Measurements from ENCODE around the gene CEP152. TPM values are rescaled to one million over a fixed set of nuclear protein-coding genes. Genes with fewer than 3 reads are reported as not detected.

The CEP152 gene
- total and polyA plus RNA-seq, 2 of the 13 experiments (the other 11 are each of a cell fraction or from before 2014, with no cell fraction given), result 1.3 to 14.7 TPM

DNA sequence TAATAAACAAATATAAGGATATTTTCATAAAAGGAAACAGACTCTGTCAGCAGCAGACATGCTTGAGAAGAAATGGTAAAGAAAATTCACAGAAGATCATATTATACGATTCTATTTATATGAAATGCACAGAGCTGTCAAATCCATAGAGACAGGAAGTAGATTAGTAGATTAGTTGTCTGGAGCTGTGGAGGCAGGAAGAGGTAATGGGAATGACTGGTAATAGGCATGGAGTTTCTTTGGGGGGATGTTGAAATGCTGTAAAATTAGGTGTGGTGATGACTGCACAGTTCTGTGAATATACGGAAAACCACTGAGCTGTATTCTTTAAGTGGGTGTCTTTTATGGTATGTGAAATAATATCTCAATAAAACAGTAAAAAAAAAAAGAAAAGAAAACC is 35.3 kb downstream of the CEP152 start:
- ChIA-PET POLR2A (no interaction called here), CTCF (ENCODE audit: low intra/inter-chr PET ratio, low total read pairs) (no interaction called here)
- WGBS (ENCODE audit: low lambda C conversion rate), result 99% methylated on average over 2 of the region's 2 CpGs
- FAIRE-seq, result no peak
- ATAC-seq, result no peak
- no peak for DNase-seq (ENCODE audit: low spot score)
- Histone ChIP-seq H4K20me1 (ENCODE audit: insufficient read depth, low read length) (no peaks in the 10 kb centered on the region), H3K79me2 (ENCODE audit: insufficient read depth, low read length) (no peaks in the 10 kb centered on the region), H3K27me3 (ENCODE audit: control insufficient read depth in 1 of 2, insufficient read depth in 2 of 2, low read length in 2 of 2) (no peaks in the 10 kb centered on the region; a peak in 1 of 5 replicates), H3K9me3 (ENCODE audit: low read length) (no peaks in the 10 kb centered on the region), H3K4me1 (ENCODE audit: insufficient read depth, low read length) (peaks cover 2% of the 10 kb centered on the region), H3K36me3 (replicated peaks in 1 of 2; ENCODE audit: control insufficient read depth in 1 of 2, insufficient read depth in 2 of 2, low read length in 2 of 2) (peaks cover 0 to 2% of the 10 kb centered on the region in 2 experiments; a peak in 1 of 5 replicates), H3K4me3 (replicated peaks in 1 of 3; ENCODE audit: insufficient read depth in 1 of 3, low read depth in 2 of 3, low read length in 3 of 3) (no peak overlapping the region), H2AFZ (ENCODE audit: low read length) (no peak overlapping the region), H3K4me2 (ENCODE audit: low read depth, low read length) (no peak overlapping the region), H3K9ac (ENCODE audit: insufficient read depth, low read depth, low read length) (no peak overlapping the region), H3K27ac (ENCODE audit: extremely low read length, insufficient read depth, low read length) (no peak overlapping the region)
- intact Hi-C loops (cut with micrococcal nuclease; ENCODE audit: unreplicated experiment) (no loop called here), in situ Hi-C loops (cut with HindIII; ENCODE audit: extremely low pct_ligation_motif_present, low pct_unique_long_range_greater_than_20kb) (no loop called here)
- no TSS peak for BruUV-seq (replicated peaks)
- no peak for TF ChIP-seq ZXDC (CRISPR knock-in tag; IDR thresholded peaks at IDR 0.05)
- TF ChIP-seq ZNF432 (CRISPR knock-in tag; IDR thresholded peaks at IDR 0.05; ENCODE audit: borderline replicate concordance), result no peak
- no peak for TF ChIP-seq ZNF709 (CRISPR knock-in tag; IDR thresholded peaks at IDR 0.05)
- no peak for TF ChIP-seq ZNF558 (CRISPR knock-in tag; IDR thresholded peaks at IDR 0.05; ENCODE audit: borderline replicate concordance)
- TF ChIP-seq, protein P1, sequence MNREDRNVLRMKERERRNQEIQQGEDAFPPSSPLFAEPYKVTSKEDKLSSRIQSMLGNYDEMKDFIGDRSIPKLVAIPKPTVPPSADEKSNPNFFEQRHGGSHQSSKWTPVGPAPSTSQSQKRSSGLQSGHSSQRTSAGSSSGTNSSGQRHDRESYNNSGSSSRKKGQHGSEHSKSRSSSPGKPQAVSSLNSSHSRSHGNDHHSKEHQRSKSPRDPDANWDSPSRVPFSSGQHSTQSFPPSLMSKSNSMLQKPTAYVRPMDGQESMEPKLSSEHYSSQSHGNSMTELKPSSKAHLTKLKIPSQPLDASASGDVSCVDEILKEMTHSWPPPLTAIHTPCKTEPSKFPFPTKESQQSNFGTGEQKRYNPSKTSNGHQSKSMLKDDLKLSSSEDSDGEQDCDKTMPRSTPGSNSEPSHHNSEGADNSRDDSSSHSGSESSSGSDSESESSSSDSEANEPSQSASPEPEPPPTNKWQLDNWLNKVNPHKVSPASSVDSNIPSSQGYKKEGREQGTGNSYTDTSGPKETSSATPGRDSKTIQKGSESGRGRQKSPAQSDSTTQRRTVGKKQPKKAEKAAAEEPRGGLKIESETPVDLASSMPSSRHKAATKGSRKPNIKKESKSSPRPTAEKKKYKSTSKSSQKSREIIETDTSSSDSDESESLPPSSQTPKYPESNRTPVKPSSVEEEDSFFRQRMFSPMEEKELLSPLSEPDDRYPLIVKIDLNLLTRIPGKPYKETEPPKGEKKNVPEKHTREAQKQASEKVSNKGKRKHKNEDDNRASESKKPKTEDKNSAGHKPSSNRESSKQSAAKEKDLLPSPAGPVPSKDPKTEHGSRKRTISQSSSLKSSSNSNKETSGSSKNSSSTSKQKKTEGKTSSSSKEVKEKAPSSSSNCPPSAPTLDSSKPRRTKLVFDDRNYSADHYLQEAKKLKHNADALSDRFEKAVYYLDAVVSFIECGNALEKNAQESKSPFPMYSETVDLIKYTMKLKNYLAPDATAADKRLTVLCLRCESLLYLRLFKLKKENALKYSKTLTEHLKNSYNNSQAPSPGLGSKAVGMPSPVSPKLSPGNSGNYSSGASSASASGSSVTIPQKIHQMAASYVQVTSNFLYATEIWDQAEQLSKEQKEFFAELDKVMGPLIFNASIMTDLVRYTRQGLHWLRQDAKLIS (CRISPR knock-in tag; IDR thresholded peaks at IDR 0.05), result no peak
- no peak for TF ChIP-seq KDM4B (CRISPR knock-in tag; IDR thresholded peaks at IDR 0.05)
- no peak for TF ChIP-seq ZNF850 (CRISPR knock-in tag; conservative IDR thresholded peaks at IDR 0.05)
- no peak for TF ChIP-seq AGO2 (optimal IDR thresholded peaks at IDR 0.05; ENCODE audit: low read depth, low read length)
- TF ChIP-seq, protein P2, sequence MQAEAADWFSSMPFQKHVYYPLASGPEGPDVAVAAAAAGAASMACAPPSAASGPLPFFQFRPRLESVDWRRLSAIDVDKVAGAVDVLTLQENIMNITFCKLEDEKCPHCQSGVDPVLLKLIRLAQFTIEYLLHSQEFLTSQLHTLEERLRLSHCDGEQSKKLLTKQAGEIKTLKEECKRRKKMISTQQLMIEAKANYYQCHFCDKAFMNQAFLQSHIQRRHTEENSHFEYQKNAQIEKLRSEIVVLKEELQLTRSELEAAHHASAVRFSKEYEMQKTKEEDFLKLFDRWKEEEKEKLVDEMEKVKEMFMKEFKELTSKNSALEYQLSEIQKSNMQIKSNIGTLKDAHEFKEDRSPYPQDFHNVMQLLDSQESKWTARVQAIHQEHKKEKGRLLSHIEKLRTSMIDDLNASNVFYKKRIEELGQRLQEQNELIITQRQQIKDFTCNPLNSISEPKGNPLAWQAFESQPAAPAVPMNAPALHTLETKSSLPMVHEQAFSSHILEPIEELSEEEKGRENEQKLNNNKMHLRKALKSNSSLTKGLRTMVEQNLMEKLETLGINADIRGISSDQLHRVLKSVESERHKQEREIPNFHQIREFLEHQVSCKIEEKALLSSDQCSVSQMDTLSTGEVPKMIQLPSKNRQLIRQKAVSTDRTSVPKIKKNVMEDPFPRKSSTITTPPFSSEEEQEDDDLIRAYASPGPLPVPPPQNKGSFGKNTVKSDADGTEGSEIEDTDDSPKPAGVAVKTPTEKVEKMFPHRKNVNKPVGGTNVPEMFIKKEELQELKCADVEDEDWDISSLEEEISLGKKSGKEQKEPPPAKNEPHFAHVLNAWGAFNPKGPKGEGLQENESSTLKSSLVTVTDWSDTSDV (CRISPR knock-in tag; IDR thresholded peaks at IDR 0.05), result no peak
- no peak for TF ChIP-seq SNAI1 (CRISPR knock-in tag; IDR thresholded peaks at IDR 0.05; ENCODE audit: borderline replicate concordance)
- TF ChIP-seq ELF3 (CRISPR knock-in tag; IDR thresholded peaks at IDR 0.05), result no peak
- no peak for TF ChIP-seq ZNF441 (CRISPR knock-in tag; IDR thresholded peaks at IDR 0.05; ENCODE audit: borderline replicate concordance)
- no peak for TF ChIP-seq NFATC3 (CRISPR knock-in tag; IDR thresholded peaks at IDR 0.05)
